HepG2 (cell line): ENCODE measurements around the gene NDN. TPM values are rescaled to one million over a fixed set of nuclear protein-coding genes. Genes with fewer than 3 reads are reported as not detected.
A peak's percentile ranks its signal among the peaks of the same experiment; 100 is the strongest.

ENCODE experiments used
- HINFP ChIP-seq: sonication (generic); formaldehyde crosslinking; IDR thresholded peaks from 2 replicates; pipeline ENCODE4 v1.4.0; 2020; ENCODE audit warnings: low read depth, mild to moderate bottlenecking, missing genetic modification reagents
- HNRNPLL ChIP-seq: fragments of 200-400 bp; formaldehyde crosslinking; IDR thresholded peaks from 2 replicates; pipeline ENCODE4 v1.6.1; 2017; ENCODE audit warnings: mild to moderate bottlenecking, low read depth, low read length; ENCODE audit not compliant: poor library complexity, severe bottlenecking
- KIAA2018 ChIP-seq: sonication (generic); formaldehyde crosslinking; IDR thresholded peaks from 2 replicates; pipeline ENCODE4 v1.5.0; 2020; ENCODE audit warnings: mild to moderate bottlenecking, missing genetic modification reagents, borderline replicate concordance
- KLF13 ChIP-seq: sonication (generic); formaldehyde crosslinking; IDR thresholded peaks from 2 replicates; pipeline ENCODE4 v1.4.0; 2020; ENCODE audit warnings: mild to moderate bottlenecking, missing genetic modification reagents
- NFE2 ChIP-seq: sonication (generic); formaldehyde crosslinking; IDR thresholded peaks from 2 replicates; pipeline ENCODE4 v1.4.0; 2020; ENCODE audit warnings: missing genetic modification reagents
- RFXAP ChIP-seq: sonication (generic); formaldehyde crosslinking; IDR thresholded peaks from 2 replicates; pipeline ENCODE4 v1.4.0; 2020; ENCODE audit warnings: missing genetic modification reagents, borderline replicate concordance
- SIN3A ChIP-seq: IDR thresholded peaks from 2 replicates; pipeline ENCODE4 v1.6.1; 2011; ENCODE audit warnings: low read depth, mild to moderate bottlenecking, control low read depth, low read length, borderline replicate concordance
- SMARCE1 ChIP-seq: fragments of 450-650 bp; IDR thresholded peaks from 2 replicates; pipeline ENCODE4 v1.6.1; 2017; ENCODE audit warnings: borderline replicate concordance
- SP1 ChIP-seq, 2 experiments: fragments of 450-650 bp in 1 of 2; sonication (generic) in 1 of 2; formaldehyde crosslinking in 1 of 2; IDR thresholded peaks; 2 replicates each; pipeline versions ENCODE4 v1.4.0 to v1.6.1; 2016 to 2020; ENCODE audit warnings: missing genetic modification reagents in 1 of 2
- ZNF280D ChIP-seq: sonication (generic); formaldehyde crosslinking; IDR thresholded peaks from 2 replicates; pipeline ENCODE4 v1.5.1; 2020; ENCODE audit warnings: mild to moderate bottlenecking, missing genetic modification reagents
- ZNF350 ChIP-seq: sonication (generic); formaldehyde crosslinking; IDR thresholded peaks from 2 replicates; pipeline ENCODE4 v1.4.0; 2020; ENCODE audit warnings: mild to moderate bottlenecking, low read depth, missing genetic modification reagents, borderline replicate concordance
- ZNF383 ChIP-seq: sonication (generic); formaldehyde crosslinking; IDR thresholded peaks from 2 replicates; pipeline ENCODE4 v1.4.0; 2020; ENCODE audit warnings: missing genetic modification reagents, mild to moderate bottlenecking, borderline replicate concordance
- ZSCAN30 ChIP-seq: sonication (generic); formaldehyde crosslinking; IDR thresholded peaks from 2 replicates; pipeline ENCODE4 v1.5.0; 2020; ENCODE audit warnings: mild to moderate bottlenecking, missing genetic modification reagents
- polyA plus RNA-seq, 8 experiments: library from polyadenylated mRNA; depleted of rRNA in 3 of 8; stranded (reverse) in 7 of 8; unstranded in 1 of 8; fragments of >200 nt; fragmentation: Illumina TruSeq in 4 of 8; extraction: Trizol in 4 of 8; gene quantifications; 2 replicates each; pipeline versions ENCODE4 v1.2.1 to v1.2.3, GENCODE V29; 2011 to 2016; ENCODE audit warnings: low read depth in 4 of 8, missing spikeins in 1 of 8, mixed read lengths in 1 of 8; ENCODE audit not compliant: insufficient read depth in 1 of 8
- total RNA-seq, 5 experiments: library from RNA; depleted of rRNA; stranded (reverse); fragments of >200 nt; fragmentation: Illumina TruSeq; extraction: Trizol; gene quantifications; 2 replicates each; pipeline ENCODE4 v1.2.3, GENCODE V29; 2016; ENCODE audit warnings: low read depth in 1 of 5
- TF ChIP-seq, protein P1 (sequence below): sonication (generic); formaldehyde crosslinking; IDR thresholded peaks from 2 replicates; pipeline ENCODE4 v1.4.0; 2020; ENCODE audit warnings: missing genetic modification reagents

The NDN gene
- total and polyA plus RNA-seq, 2 of the 13 experiments (the other 11 are each of a cell fraction or from before 2014, with no cell fraction given) = 0.03 TPM; not detected in 1

DNA sequence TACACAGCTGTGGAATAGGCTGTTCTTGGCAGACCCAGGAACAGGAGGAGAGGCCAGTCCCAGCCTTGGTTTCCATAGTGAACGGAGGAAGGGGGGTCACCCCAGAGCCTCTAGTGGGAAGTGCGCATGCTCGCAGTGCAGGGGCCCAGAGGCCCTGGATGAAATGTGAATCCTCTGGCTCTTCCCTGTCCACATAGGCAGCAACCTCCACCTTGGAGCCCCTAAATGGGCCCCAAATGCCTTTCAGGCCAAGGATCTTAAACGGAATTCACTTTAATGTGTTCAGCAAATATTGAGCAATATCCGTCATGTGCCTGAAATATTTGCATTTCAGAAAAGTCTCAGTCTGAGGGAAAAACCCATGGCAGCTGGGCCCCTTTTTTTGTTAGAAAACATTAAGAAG lies 3.3 kb upstream of the NDN start (continued):
- TF ChIP-seq KIAA2018 (CRISPR knock-in tag) = no peak
- TF ChIP-seq HNRNPLL = no peak
- TF ChIP-seq ZNF383 (CRISPR knock-in tag) = no peak
- no peak for TF ChIP-seq SP1 (IDR thresholded peaks at IDR 0.05)
- TF ChIP-seq SP1 (CRISPR knock-in tag; IDR thresholded peaks at IDR 0.05) = no peak
- no peak for TF ChIP-seq NFE2 (CRISPR knock-in tag)
- no peak for TF ChIP-seq HINFP (CRISPR knock-in tag)
- TF ChIP-seq ZNF350 (CRISPR knock-in tag) = peak; percentile 74; the same call in 1 of the 2 replicates
- TF ChIP-seq RFXAP (CRISPR knock-in tag) = no peak
- TF ChIP-seq SMARCE1 = no peak
- TF ChIP-seq KLF13 (CRISPR knock-in tag) = no peak
- TF ChIP-seq ZNF280D (CRISPR knock-in tag) = no peak; the same call in 1 of the 2 replicates
- TF ChIP-seq, protein P1, sequence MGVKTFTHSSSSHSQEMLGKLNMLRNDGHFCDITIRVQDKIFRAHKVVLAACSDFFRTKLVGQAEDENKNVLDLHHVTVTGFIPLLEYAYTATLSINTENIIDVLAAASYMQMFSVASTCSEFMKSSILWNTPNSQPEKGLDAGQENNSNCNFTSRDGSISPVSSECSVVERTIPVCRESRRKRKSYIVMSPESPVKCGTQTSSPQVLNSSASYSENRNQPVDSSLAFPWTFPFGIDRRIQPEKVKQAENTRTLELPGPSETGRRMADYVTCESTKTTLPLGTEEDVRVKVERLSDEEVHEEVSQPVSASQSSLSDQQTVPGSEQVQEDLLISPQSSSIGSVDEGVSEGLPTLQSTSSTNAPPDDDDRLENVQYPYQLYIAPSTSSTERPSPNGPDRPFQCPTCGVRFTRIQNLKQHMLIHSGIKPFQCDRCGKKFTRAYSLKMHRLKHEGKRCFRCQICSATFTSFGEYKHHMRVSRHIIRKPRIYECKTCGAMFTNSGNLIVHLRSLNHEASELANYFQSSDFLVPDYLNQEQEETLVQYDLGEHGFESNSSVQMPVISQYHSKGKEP (CRISPR knock-in tag) = no peak
- TF ChIP-seq SIN3A = no peak
- 0 out of 2 replicates have a peak, but pooled peaks have one; percentile 27 for TF ChIP-seq ZSCAN30 (CRISPR knock-in tag)
